NT2/D1 (cell line): Measurements from ENCODE around the gene RALGPS1.

Source experiments
- DNase-seq: peaks from one replicate; pipeline ENCODE4 v3.0.0-alpha.2; 2011; ENCODE audit warnings: low read depth, low spot score
- H3K27me3 ChIP-seq: 2 replicates; pipeline ENCODE4 v1.6.0; 2011; ENCODE audit warnings: mild to moderate bottlenecking; ENCODE audit not compliant: insufficient read length, insufficient read depth
- H3K36me3 ChIP-seq: 2 replicates; pipeline ENCODE4 v1.6.1; 2011; ENCODE audit warnings: mild to moderate bottlenecking, low read length, mixed read lengths; ENCODE audit not compliant: insufficient read depth, insufficient read length
- H3K4me1 ChIP-seq: 2 replicates; pipeline ENCODE4 v1.5.1; 2011; ENCODE audit not compliant: insufficient read depth, insufficient read length
- H3K4me3 ChIP-seq: 2 replicates; pipeline ENCODE4 v1.5.1; 2011; ENCODE audit warnings: low read depth; ENCODE audit not compliant: insufficient read length
- H3K9ac ChIP-seq: 2 replicates; pipeline ENCODE4 v1.6.0; 2011; ENCODE audit warnings: low read depth; ENCODE audit not compliant: insufficient read length
- H3K9me3 ChIP-seq: 2 replicates; pipeline ENCODE4 v1.5.1; 2011; ENCODE audit warnings: mild to moderate bottlenecking, low read length; ENCODE audit not compliant: insufficient read depth
- SUZ12 ChIP-seq: IDR thresholded peaks from 2 replicates; pipeline ENCODE4 v1.6.1; 2011; ENCODE audit not compliant: insufficient read length, insufficient read depth; ENCODE audit errors: extremely low read depth
- YY1 ChIP-seq: IDR thresholded peaks from 2 replicates; pipeline ENCODE4 v1.6.1; 2011; ENCODE audit not compliant: insufficient read length, insufficient read depth
- ZNF274 ChIP-seq: IDR thresholded peaks from 2 replicates; pipeline ENCODE4 v1.6.1; 2011; ENCODE audit warnings: mild to moderate bottlenecking, low read depth, low read length

The RALGPS1 gene

GRCh38 chr9:127183814-127184582 is 269.4 kb downstream of the RALGPS1 start:
- Histone ChIP-seq H3K4me1 (peaks cover 22% of the 10 kb centered on the region), H3K27me3 (no peaks in the 10 kb centered on the region), H3K36me3 (no peaks in the 10 kb centered on the region), H3K9ac (no peak overlapping the region), H3K9me3 (no peaks in the 10 kb centered on the region), H3K4me3 (no peak overlapping the region)
- DNase-seq = no peak
- TF ChIP-seq YY1 = no peak
- no peak for TF ChIP-seq ZNF274
- TF ChIP-seq SUZ12 = no peak

- Histone ChIP-seq H3K36me3 (no peaks in the 10 kb centered on the region), H3K4me3 (no peak overlapping the region), H3K9ac (no peak overlapping the region), H3K27me3 (no peaks in the 10 kb centered on the region), H3K4me1 (peaks cover 17% of the 10 kb centered on the region), H3K9me3 (no peaks in the 10 kb centered on the region)
- TF ChIP-seq SUZ12 = no peak
- no peak for TF ChIP-seq ZNF274
- no peak for TF ChIP-seq YY1
- DNase-seq = no peak
Observed at GRCh38 chr9:127184641-127185040, 270.1 kb downstream of the RALGPS1 start.

GRCh38 chr9:127185181-127185580 is 270.6 kb downstream of the RALGPS1 start:
- Histone ChIP-seq H3K36me3 (no peaks in the 10 kb centered on the region), H3K4me3 (no peak overlapping the region), H3K9ac (no peak overlapping the region), H3K27me3 (no peaks in the 10 kb centered on the region), H3K9me3 (no peaks in the 10 kb centered on the region), H3K4me1 (peaks cover 16% of the 10 kb centered on the region)
- TF ChIP-seq YY1 = no peak
- DNase-seq = no peak

- no peak for TF ChIP-seq YY1
- no peak for TF ChIP-seq ZNF274
- TF ChIP-seq SUZ12 = no peak
- no peaks in the 10 kb centered on the region for H3K27me3 ChIP-seq
- DNase-seq = no peak
- peaks cover 16% of the 10 kb centered on the region for H3K4me1 ChIP-seq
- no peaks in the 10 kb centered on the region for H3K9me3 ChIP-seq
- H3K4me3 ChIP-seq = no peak overlapping the region
- no peaks in the 10 kb centered on the region for H3K36me3 ChIP-seq
- H3K9ac ChIP-seq = no peak overlapping the region
Observed at GRCh38 chr9:127185931-127186781, 271.6 kb downstream of the RALGPS1 start.

GRCh38 chr9:127186806-127187205 is 272.2 kb downstream of the RALGPS1 start:
- no peak for DNase-seq
- Histone ChIP-seq H3K4me1 (peaks cover 16% of the 10 kb centered on the region), H3K9ac (no peak overlapping the region), H3K9me3 (no peaks in the 10 kb centered on the region), H3K27me3 (no peaks in the 10 kb centered on the region), H3K36me3 (no peaks in the 10 kb centered on the region), H3K4me3 (no peak overlapping the region)
- TF ChIP-seq ZNF274 = no peak

GRCh38 chr9:127187231-127187956 is 272.8 kb downstream of the RALGPS1 start:
- no peak for DNase-seq
- no peaks in the 10 kb centered on the region for H3K27me3 ChIP-seq
- H3K4me3 ChIP-seq = no peak overlapping the region
- H3K9ac ChIP-seq = no peak overlapping the region
- TF ChIP-seq ZNF274 (no peak), YY1 (no peak)
- H3K36me3 ChIP-seq = no peaks in the 10 kb centered on the region
- H3K4me1 ChIP-seq = peaks cover 16% of the 10 kb centered on the region
- no peaks in the 10 kb centered on the region for H3K9me3 ChIP-seq

GRCh38 chr9:127188396-127188795 is 273.8 kb downstream of the RALGPS1 start:
- TF ChIP-seq YY1 (no peak), SUZ12 (no peak)
- H3K36me3 ChIP-seq = no peaks in the 10 kb centered on the region
- no peak overlapping the region for H3K4me3 ChIP-seq
- no peaks in the 10 kb centered on the region for H3K9me3 ChIP-seq
- peaks cover 9% of the 10 kb centered on the region for H3K4me1 ChIP-seq
- no peak overlapping the region for H3K9ac ChIP-seq
- H3K27me3 ChIP-seq = no peaks in the 10 kb centered on the region
- no peak for DNase-seq
